ENCODE measurements around the gene PTPRT.

DNA sequence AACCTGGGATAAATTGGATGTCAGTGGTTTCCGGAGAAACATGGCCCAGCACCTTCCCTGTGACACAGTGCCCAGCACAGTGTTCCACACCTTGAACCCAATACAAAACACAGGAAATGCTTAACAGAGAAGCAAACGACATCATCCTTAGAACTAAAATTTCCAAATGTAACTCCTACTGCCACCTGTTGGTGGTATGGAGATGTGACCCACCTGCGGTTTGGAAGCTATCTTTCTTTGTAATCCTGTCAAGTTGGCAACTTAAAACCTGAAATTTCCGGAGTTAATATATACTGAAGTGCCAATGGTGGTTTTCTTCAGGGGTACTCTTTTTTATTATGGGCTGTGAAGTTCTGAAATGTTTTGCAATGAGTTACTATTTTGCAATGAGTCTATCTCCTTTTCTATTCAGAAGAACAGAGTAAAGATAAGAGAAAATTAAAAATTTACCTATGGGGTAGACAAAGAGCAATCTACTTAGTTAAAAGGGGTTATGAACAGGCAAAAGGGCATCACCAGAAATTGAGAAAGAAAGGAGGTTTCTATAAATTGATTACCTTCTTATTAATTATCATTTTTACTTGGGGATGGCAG lies 658.8 kb downstream of the PTPRT start:
- TF ChIP-seq, protein P1, sequence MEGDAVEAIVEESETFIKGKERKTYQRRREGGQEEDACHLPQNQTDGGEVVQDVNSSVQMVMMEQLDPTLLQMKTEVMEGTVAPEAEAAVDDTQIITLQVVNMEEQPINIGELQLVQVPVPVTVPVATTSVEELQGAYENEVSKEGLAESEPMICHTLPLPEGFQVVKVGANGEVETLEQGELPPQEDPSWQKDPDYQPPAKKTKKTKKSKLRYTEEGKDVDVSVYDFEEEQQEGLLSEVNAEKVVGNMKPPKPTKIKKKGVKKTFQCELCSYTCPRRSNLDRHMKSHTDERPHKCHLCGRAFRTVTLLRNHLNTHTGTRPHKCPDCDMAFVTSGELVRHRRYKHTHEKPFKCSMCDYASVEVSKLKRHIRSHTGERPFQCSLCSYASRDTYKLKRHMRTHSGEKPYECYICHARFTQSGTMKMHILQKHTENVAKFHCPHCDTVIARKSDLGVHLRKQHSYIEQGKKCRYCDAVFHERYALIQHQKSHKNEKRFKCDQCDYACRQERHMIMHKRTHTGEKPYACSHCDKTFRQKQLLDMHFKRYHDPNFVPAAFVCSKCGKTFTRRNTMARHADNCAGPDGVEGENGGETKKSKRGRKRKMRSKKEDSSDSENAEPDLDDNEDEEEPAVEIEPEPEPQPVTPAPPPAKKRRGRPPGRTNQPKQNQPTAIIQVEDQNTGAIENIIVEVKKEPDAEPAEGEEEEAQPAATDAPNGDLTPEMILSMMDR (IDR thresholded peaks at IDR 0.05) = peak; percentile 74
- no peak for TF ChIP-seq POLR2AphosphoS5 (IDR thresholded peaks at IDR 0.05; ENCODE audit: low read depth, low read length)
- no peak for TF ChIP-seq TCF7L2 (IDR thresholded peaks at IDR 0.05; ENCODE audit: low read depth, low read length)
- TF ChIP-seq, protein P2, sequence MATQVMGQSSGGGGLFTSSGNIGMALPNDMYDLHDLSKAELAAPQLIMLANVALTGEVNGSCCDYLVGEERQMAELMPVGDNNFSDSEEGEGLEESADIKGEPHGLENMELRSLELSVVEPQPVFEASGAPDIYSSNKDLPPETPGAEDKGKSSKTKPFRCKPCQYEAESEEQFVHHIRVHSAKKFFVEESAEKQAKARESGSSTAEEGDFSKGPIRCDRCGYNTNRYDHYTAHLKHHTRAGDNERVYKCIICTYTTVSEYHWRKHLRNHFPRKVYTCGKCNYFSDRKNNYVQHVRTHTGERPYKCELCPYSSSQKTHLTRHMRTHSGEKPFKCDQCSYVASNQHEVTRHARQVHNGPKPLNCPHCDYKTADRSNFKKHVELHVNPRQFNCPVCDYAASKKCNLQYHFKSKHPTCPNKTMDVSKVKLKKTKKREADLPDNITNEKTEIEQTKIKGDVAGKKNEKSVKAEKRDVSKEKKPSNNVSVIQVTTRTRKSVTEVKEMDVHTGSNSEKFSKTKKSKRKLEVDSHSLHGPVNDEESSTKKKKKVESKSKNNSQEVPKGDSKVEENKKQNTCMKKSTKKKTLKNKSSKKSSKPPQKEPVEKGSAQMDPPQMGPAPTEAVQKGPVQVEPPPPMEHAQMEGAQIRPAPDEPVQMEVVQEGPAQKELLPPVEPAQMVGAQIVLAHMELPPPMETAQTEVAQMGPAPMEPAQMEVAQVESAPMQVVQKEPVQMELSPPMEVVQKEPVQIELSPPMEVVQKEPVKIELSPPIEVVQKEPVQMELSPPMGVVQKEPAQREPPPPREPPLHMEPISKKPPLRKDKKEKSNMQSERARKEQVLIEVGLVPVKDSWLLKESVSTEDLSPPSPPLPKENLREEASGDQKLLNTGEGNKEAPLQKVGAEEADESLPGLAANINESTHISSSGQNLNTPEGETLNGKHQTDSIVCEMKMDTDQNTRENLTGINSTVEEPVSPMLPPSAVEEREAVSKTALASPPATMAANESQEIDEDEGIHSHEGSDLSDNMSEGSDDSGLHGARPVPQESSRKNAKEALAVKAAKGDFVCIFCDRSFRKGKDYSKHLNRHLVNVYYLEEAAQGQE (IDR thresholded peaks at IDR 0.05; ENCODE audit: insufficient read depth in 1 of 2, low read depth in 2 of 2, low read length in 1 of 2) = no peak
- TF ChIP-seq SIN3A (IDR thresholded peaks at IDR 0.05; ENCODE audit: borderline replicate concordance, insufficient read depth, low read depth, low read length) = no peak

Measured in Panc1 (cell line).